Subcutaneous abdominal adipose tissue (tissue), 5 donors: ENCODE data around the gene TMEM235.
A peak's percentile ranks its signal among the peaks of the same experiment; 100 is the strongest.

Experiments used
- H3K27ac ChIP-seq: one replicate; pipeline ENCODE4 v1.7.0; 2013; ENCODE audit warnings: low read depth, mild to moderate bottlenecking, inconsistent platforms, low read length, moderate library complexity
- H3K27me3 ChIP-seq, 5 donors: one replicate each; pipeline ENCODE4 v1.7.0; 2013; ENCODE audit warnings: low read length in 5 of 5, inconsistent platforms in 1 of 5; ENCODE audit not compliant: control insufficient read depth in 5 of 5, insufficient read depth in 4 of 5
- H3K36me3 ChIP-seq, 5 donors: one replicate each; pipeline ENCODE4 v1.7.0; 2013; ENCODE audit warnings: low read length in 5 of 5; ENCODE audit not compliant: control insufficient read depth in 5 of 5, insufficient read depth in 5 of 5
- H3K4me1 ChIP-seq, 5 donors: one replicate each; pipeline ENCODE4 v1.7.0; 2013; ENCODE audit warnings: low read length in 5 of 5, mild to moderate bottlenecking in 3 of 5, moderate library complexity in 1 of 5; ENCODE audit not compliant: control insufficient read depth in 5 of 5, insufficient read depth in 5 of 5
- H3K4me3 ChIP-seq, 5 donors: one replicate each; pipeline ENCODE4 v1.7.0; 2013; ENCODE audit warnings: low read length in 5 of 5, low read depth in 1 of 5
- H3K9ac ChIP-seq, 5 donors: one replicate each; pipeline ENCODE4 v1.7.0; 2013; ENCODE audit warnings: low read length in 5 of 5, mild to moderate bottlenecking in 4 of 5, moderate library complexity in 3 of 5
- H3K9me3 ChIP-seq, 5 donors: one replicate each; pipeline ENCODE4 v1.7.0; 2013; ENCODE audit warnings: low read length in 5 of 5; ENCODE audit not compliant: control insufficient read depth in 5 of 5
- donor health status: healthy.
- donor health status: healthy.
- donor health status: healthy.
- donor health status: healthy.
- donor health status: healthy.

TMEM235 gene

DNA sequence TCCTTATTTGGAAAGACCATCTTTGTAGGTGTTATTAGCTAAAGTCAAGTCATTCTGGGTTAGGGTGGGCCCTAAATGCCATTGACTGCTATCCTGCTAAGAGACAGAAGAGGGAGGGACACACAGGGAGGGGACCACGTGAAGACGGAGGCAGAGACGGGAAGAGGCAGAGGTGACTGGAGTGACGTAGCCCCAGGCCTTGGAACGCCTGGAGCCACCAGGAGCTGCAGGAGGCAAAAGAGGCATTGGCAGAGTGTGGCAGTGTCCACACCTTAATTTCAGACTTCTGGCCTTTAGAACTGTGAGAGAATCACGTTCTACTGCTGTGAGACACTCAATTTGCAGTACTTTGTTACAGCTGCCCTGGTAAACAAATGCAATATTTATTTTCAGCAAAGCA, 31.0 kb upstream of the TMEM235 start:
- H3K4me1 ChIP-seq: peaks cover 0 to 24% (median 10%) of the 10 kb centered on the region in 5 donors
- no peak overlapping the region for H3K27ac ChIP-seq
- no peak overlapping the region for H3K4me3 ChIP-seq
- no peaks in the 10 kb centered on the region for H3K27me3 ChIP-seq
- no peak overlapping the region for H3K9ac ChIP-seq
- H3K9me3 ChIP-seq: no peaks in the 10 kb centered on the region
- peaks cover 0 to 14% (median 12%) of the 10 kb centered on the region in 5 donors for H3K36me3 ChIP-seq

GRCh38 chr17:78202666-78203065, 28.8 kb upstream of the TMEM235 start:
- Histone ChIP-seq H3K4me1 (peaks cover 0 to 12% (median 0%) of the 10 kb centered on the region in 5 donors), H3K4me3 (no peak overlapping the region), H3K36me3 (peaks cover 0 to 15% (median 8%) of the 10 kb centered on the region in 5 donors), H3K27ac (no peak overlapping the region), H3K9me3 (no peaks in the 10 kb centered on the region), H3K27me3 (no peaks in the 10 kb centered on the region), H3K9ac (no peak overlapping the region)

- Histone ChIP-seq H3K9me3 (no peaks in the 10 kb centered on the region), H3K4me3 (no peak overlapping the region), H3K9ac (no peak overlapping the region), H3K36me3 (peaks cover 0 to 15% (median 8%) of the 10 kb centered on the region in 5 donors), H3K27me3 (no peaks in the 10 kb centered on the region), H3K27ac (no peak overlapping the region), H3K4me1 (peaks cover 0 to 2% (median 0%) of the 10 kb centered on the region in 5 donors)
Observed at GRCh38 chr17:78204387-78205123, 26.9 kb upstream of the TMEM235 start.

DNA sequence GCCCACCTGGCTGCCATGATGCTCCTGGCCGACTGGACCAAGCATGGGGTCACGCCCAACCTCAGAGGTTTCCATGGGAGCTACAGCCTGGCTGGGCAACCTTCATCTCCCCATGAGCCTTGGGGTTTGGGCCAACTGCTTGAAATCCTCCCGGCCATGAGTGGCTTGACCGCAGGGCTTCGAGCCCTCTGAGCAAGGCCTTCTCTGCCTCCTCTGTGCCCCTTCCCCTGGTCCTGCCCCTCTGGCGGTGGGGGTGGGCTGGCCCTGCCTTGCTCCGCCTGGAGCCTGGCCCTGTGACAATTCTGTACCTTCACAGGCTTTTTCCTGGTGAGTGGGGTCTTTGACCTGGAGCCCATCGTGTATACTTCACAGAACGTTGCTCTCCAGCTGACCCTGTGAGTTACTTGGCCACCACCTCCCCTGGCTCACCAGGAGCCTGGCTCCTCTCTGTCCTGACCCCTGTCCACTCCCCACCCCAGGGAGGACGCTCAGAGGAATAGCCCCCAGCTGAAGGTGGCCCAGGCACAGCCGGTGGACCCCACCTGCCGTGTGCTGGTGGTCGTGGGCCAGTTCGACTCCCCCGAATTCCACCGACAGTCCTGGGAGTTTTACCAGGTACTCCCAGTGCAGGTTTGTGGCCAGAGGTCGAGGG, 26.2 kb upstream of the TMEM235 start:
- Histone ChIP-seq H3K27me3 (no peaks in the 10 kb centered on the region), H3K9ac (no peak overlapping the region), H3K9me3 (no peaks in the 10 kb centered on the region), H3K36me3 (peaks cover 0 to 15% (median 8%) of the 10 kb centered on the region in 5 donors), H3K4me1 (no peaks in the 10 kb centered on the region), H3K27ac (no peak overlapping the region), H3K4me3 (no peak overlapping the region)

- Histone ChIP-seq H3K4me1 (no peaks in the 10 kb centered on the region), H3K4me3 (no peak overlapping the region), H3K27ac (no peak overlapping the region), H3K9ac (peak overlapping the region in 1 of 5 donors; percentile 1), H3K27me3 (no peaks in the 10 kb centered on the region), H3K36me3 (peaks cover 0 to 15% (median 8%) of the 10 kb centered on the region in 5 donors), H3K9me3 (no peaks in the 10 kb centered on the region)
Observed at GRCh38 chr17:78206298-78206697, 25.1 kb upstream of the TMEM235 start.

DNA sequence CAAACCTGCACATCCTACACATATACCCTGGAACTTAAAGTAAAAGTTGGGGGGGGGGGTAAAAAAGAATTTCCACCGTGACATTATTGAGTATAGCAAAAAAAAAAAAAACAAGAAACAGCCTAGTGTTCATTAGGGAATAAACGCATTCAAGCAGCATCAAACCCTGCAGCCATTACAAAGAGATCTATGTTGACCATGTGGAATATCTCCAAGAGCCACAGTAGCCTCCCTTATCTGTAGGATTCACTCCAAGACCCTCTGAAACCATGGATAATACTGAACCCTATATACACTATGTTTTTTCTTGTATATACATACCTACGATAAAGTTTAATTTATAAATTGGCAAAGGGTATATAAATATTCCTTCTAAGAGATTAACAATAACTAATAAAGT, 22.9 kb upstream of the TMEM235 start:
- Histone ChIP-seq H3K27ac (no peak overlapping the region), H3K27me3 (no peaks in the 10 kb centered on the region), H3K4me3 (no peak overlapping the region), H3K36me3 (peaks cover 0 to 8% (median 5%) of the 10 kb centered on the region in 5 donors), H3K9ac (no peak overlapping the region), H3K4me1 (no peaks in the 10 kb centered on the region), H3K9me3 (no peaks in the 10 kb centered on the region)

GRCh38 chr17:78210111-78210510, 21.3 kb upstream of the TMEM235 start:
- H3K36me3 ChIP-seq: peaks cover 0 to 3% (median 0%) of the 10 kb centered on the region in 5 donors
- no peak overlapping the region for H3K27ac ChIP-seq
- H3K4me1 ChIP-seq: peaks cover 0 to 9% (median 7%) of the 10 kb centered on the region in 5 donors
- no peak overlapping the region for H3K4me3 ChIP-seq
- H3K27me3 ChIP-seq: no peaks in the 10 kb centered on the region
- H3K9me3 ChIP-seq: no peaks in the 10 kb centered on the region
- H3K9ac ChIP-seq: no peak overlapping the region

GRCh38 chr17:78211032-78211431, 20.4 kb upstream of the TMEM235 start:
- no peak overlapping the region for H3K4me3 ChIP-seq
- no peaks in the 10 kb centered on the region for H3K9me3 ChIP-seq
- peaks cover 0 to 9% (median 7%) of the 10 kb centered on the region in 5 donors for H3K4me1 ChIP-seq
- H3K27me3 ChIP-seq: no peaks in the 10 kb centered on the region
- no peak overlapping the region for H3K9ac ChIP-seq
- H3K27ac ChIP-seq: no peak overlapping the region
- H3K36me3 ChIP-seq: no peaks in the 10 kb centered on the region

GRCh38 chr17:78214016-78214705, 17.3 kb upstream of the TMEM235 start, which contains the start of gene BIRC5:
BIRC5 (plus strand) TSS chr17:78214253; CDS start chr17:78214317, 64 bp downstream.
- Histone ChIP-seq H3K9ac (peak within 1 kb of the TSS in 3 of 5 donors; percentile 24 to 69 (median 64)), H3K4me3 (peak within 1 kb of the TSS in 4 of 5 donors; percentile 17 to 65 (median 53)), H3K9me3 (no peaks in the 10 kb centered on the region), H3K36me3 (no peaks in the 10 kb centered on the region), H3K27me3 (no peaks in the 10 kb centered on the region), H3K27ac (no peak within 1 kb of the TSS), H3K4me1 (peaks cover 0 to 9% (median 7%) of the 10 kb centered on the region in 5 donors)

DNA sequence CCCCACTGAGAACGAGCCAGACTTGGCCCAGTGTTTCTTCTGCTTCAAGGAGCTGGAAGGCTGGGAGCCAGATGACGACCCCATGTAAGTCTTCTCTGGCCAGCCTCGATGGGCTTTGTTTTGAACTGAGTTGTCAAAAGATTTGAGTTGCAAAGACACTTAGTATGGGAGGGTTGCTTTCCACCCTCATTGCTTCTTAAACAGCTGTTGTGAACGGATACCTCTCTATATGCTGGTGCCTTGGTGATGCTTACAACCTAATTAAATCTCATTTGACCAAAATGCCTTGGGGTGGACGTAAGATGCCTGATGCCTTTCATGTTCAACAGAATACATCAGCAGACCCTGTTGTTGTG, 16.7 kb upstream of the TMEM235 start:
- no peaks in the 10 kb centered on the region for H3K36me3 ChIP-seq
- H3K9me3 ChIP-seq: no peaks in the 10 kb centered on the region
- peaks cover 0 to 9% (median 7%) of the 10 kb centered on the region in 5 donors for H3K4me1 ChIP-seq
- H3K4me3 ChIP-seq: peak overlapping the region in 3 of 5 donors; percentile 17 to 65 (median 57)
- peak overlapping the region in 1 of 5 donors; percentile 64 for H3K9ac ChIP-seq
- H3K27ac ChIP-seq: no peak overlapping the region
- no peaks in the 10 kb centered on the region for H3K27me3 ChIP-seq
